H1 (cell line): ENCODE measurements around the gene CLEC16A. TPM values are rescaled to one million over a fixed set of nuclear protein-coding genes. Genes with fewer than 3 reads are reported as not detected.

ENCODE experiments used
- ASH2L ChIP-seq: fragments of 200-600, 300-600 bp; sonication (generic); IDR thresholded peaks from one replicate; pipeline ENCODE4 v1.7.1; 2017; ENCODE audit warnings: low read length
- BRCA1 ChIP-seq: IDR thresholded peaks from 2 replicates; pipeline ENCODE4 v1.6.1; 2012; ENCODE audit warnings: low read depth, low read length, improper control_type of control experiment
- CREB1 ChIP-seq: IDR thresholded peaks from 2 replicates; pipeline ENCODE4 v1.6.1; 2012; ENCODE audit warnings: inconsistent platforms
- POLR2AphosphoS5 ChIP-seq: IDR thresholded peaks from 2 replicates; pipeline ENCODE4 v1.6.1; 2011; ENCODE audit warnings: low read depth, low read length
- TEAD4 ChIP-seq: IDR thresholded peaks from 2 replicates; pipeline ENCODE4 v1.6.1; 2012; ENCODE audit warnings: low read depth, low read length, inconsistent platforms, mixed read lengths
- polyA plus RNA-seq, 7 experiments: library from polyadenylated mRNA; depleted of rRNA in 3 of 7; stranded (reverse) in 5 of 7; unstranded in 2 of 7; fragments of >200 nt in 5 of 7; fragments of 200-250 nt in 2 of 7; gene quantifications; 1 replicate in 5 of 7; 2 replicates in 1 of 7; 4 replicates in 1 of 7; pipeline versions ENCODE4 v1.2.1 to v1.2.3, GENCODE V29; 2011 to 2013; ENCODE audit warnings: missing spikeins in 2 of 7, mixed read lengths in 2 of 7
- total RNA-seq: library from RNA; stranded (reverse); fragmentation: NEBNext Ultra II Directional; extraction: Animal tissue kit (Norgen Biotek cat#: 25700); gene quantifications from 2 replicates; pipeline ENCODE4 v1.2.1, GENCODE V29; 2021
- TF ChIP-seq, protein P1 (sequence below): IDR thresholded peaks from 2 replicates; pipeline ENCODE4 v1.6.1; 2012; ENCODE audit warnings: inconsistent platforms
- TF ChIP-seq, protein P2 (sequence below): IDR thresholded peaks from 2 replicates; pipeline ENCODE4 v1.6.1; 2012; ENCODE audit warnings: inconsistent platforms

CLEC16A gene
- total and polyA plus RNA-seq, 2 of the 8 experiments (the other 6 are each of a cell fraction or from before 2014, with no cell fraction given): 7.6 to 19.3 TPM

DNA sequence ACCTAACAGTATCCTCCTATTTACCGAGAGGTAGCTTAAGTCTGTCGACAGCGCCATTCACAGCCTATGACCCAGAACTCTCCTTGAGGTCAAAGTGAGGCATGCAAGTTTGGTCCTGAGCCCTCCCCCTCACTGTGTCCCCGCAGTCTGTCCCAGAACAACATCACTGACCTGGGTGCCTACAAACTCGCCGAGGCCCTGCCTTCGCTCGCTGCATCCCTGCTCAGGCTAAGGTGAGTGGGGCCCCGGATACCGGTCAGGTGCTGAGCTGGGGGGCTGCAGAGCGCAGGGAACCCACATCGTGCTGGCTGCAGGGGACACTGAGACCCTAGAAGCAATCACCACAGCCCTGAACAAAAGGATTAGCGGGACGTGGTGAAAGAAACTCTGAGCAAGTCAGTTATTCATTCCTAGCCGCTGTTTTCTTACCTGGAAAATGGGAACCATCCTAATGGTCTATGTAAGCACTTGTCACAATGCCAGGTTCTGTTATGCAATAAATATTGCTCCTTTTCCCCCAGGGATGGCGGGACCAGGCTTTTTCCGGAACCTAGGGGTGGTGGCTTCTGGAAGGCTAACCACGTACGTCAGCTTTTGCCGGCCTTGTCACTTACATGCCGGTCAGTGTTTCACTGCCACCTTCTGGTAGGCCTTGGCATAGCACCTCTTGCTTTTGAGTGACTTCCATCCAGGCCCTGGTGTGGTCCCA, 25.9 kb upstream of the CLEC16A start (continued):
- TF ChIP-seq, protein P1, sequence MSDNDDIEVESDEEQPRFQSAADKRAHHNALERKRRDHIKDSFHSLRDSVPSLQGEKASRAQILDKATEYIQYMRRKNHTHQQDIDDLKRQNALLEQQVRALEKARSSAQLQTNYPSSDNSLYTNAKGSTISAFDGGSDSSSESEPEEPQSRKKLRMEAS: 0 out of 2 replicates have a peak, but pooled peaks have one; percentile 26
- TF ChIP-seq ASH2L (no peak), CREB1 (peak; percentile 50), TEAD4 (peak; percentile 60; the same call in 1 of the 2 replicates), POLR2AphosphoS5 (no peak), BRCA1 (no peak)
- TF ChIP-seq, protein P2, sequence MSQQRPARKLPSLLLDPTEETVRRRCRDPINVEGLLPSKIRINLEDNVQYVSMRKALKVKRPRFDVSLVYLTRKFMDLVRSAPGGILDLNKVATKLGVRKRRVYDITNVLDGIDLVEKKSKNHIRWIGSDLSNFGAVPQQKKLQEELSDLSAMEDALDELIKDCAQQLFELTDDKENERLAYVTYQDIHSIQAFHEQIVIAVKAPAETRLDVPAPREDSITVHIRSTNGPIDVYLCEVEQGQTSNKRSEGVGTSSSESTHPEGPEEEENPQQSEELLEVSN: no peak
